HG02885 (cell line): Measurements from ENCODE around the gene SPRR2D.
"Not testable (repeated sequence)": the region's sequence is repeated elsewhere in the genome, so short reads cannot be mapped to it uniquely, and the experiment has no call there.

Experiments used
- ATAC-seq: cut with Tn5 transposase; IDR thresholded peaks from one replicate; pipeline ENCODE4 v1.9.1; 2021; ENCODE audit warnings: mild to moderate bottlenecking; ENCODE audit not compliant: unreplicated experiment, poor library complexity

SPRR2D gene

DNA sequence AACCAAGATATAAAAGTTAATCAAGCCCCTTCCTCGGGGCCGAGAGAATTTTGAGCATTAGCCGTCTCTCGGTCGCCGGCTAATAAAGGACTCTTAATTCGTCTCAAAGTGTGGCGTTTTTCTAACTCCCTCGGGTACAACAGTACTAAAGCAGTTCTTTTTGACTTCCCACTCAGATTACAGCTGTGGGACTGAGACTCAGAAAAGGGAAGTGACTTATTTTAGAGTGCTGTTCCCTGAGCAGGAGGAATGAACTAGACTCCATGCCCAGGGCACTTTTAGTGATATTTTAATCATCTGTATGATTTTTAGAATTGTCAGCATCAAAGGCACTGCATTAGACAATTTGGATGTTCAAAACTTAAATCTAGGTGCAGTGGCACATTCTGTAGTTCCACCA, 18.6 kb downstream of the SPRR2D start:
- not testable (repeated sequence) for ATAC-seq

DNA sequence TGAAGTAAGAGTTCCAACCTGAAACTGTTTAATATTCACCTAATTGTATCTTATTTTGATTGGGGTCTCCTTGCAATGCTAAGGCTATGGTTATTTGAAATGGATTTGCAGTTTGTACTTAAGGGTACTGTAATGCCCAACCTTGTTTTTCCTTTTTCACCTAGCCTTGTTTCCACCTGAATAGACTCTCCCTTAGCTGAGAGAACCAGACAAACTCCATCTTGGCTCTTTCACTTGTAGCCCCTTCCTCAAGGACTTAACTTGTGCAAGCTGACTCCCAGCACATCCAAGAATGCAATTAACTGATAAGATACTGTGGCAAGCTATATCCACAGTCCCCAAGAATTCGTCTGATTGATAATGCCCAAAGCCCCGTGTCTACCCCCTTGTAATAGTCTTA, 19.1 kb downstream of the SPRR2D start:
- ATAC-seq: not testable (repeated sequence)

DNA sequence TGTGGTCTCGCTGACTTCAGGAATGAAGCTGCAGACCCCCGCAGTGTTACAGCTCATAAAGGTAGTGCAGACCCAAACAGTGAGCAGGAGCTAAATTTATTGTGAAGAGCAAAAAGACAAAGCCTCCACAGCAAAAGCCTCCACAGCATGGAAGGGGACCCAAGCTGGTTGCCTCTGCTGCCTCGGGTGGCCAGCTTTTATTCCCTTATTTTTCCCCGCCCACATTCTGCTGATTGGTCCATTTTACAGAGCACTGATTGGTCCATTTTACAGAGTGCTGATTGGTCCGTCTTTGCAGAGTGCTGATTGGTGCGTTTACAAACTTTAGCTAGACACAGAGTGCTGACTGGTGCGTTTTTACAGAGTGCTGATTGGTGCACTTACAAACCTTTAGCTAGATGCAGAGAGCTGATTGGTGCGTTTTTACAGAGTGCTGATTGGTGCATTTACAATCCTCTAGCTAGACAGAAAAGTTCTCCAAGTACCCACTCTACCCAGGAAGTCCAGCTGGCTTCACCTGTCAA, 29.6 kb downstream of the SPRR2D start:
- not testable (repeated sequence) for ATAC-seq

DNA sequence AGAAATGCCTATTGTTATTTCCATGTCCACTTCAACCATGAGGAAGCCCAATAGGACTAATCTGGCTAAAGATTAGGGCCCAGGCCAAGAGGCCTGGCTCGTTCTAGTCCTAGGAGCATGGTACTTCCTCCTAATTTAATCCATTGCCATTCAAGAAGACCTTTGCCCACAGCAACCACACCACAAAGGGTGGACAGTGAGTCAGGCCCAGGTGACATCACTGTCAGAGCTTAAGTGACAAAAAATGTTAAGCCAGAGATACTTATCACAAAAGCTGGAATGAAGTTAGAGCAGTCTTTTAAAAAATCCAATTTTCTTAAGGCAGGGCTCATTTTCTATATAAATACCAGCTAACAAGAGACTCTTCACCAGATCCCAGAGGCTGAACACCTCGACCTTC, 39.5 kb downstream of the SPRR2D start, which contains the start of gene SPRR3:
Gene SPRR3 (plus strand): TSS at position 368 of the 400 bp plus-strand sequence. CDS start 1,272 bp downstream, outside the sequence.
- ATAC-seq: no peak

DNA sequence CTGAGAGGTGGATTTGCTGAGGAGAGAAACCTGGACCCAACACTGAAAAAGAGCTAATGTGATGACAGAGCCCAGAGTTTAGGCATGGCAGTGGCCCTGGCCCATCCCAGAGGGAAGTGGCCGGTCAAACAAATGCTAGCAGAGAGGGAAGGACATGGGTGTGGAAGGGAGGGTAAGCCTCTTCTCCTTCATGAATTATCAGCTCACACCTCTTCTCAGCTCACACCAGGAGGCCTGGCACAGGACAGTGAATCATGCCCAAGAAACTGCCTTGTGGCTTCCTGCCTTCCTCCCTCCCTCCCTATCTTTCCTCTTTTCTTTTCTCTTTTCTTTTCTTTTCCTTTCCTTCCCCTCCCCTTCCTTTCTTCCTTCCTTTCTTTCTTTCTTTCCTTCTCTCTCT, 40.6 kb downstream of the SPRR2D start:
- ATAC-seq: no peak

DNA sequence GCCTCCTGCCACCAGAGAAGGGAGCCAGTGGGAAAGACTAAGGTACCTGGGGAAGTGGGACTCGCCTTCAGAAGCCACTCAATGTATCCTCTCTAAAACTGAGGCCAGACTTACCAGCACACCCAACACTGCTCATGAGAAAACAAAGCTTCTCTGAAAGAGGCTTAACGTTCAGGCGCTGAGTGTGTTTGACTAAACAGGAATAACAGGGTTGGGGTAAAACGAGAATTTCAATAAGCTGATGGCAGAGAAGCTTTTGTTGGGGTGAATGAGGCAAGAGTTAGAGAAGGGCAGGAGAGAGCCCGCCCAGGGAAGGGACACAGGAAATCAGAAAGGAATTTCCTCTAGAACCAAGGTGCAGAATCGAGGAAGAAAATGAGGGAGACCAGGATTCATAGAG, 41.1 kb downstream of the SPRR2D start:
- ATAC-seq: no peak

DNA sequence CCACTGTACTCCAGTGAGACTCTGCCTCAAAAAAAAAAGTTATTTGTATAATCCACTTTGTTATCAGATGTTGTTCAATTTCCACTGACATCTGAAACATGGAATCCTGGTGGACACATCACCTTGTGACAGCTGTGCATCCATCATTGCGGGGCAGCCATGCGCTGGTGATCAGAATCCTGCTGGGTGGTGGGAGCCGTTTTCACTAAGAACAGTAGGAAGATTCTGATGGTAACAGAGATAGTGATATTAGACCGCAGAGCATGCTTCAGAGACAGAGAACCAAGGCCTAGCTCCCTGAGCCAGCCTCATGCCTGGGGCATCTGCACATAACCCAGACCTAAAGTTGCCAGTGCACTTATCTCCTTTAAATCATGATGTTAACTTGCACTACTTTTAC, 42.4 kb downstream of the SPRR2D start:
- ATAC-seq: no peak

DNA sequence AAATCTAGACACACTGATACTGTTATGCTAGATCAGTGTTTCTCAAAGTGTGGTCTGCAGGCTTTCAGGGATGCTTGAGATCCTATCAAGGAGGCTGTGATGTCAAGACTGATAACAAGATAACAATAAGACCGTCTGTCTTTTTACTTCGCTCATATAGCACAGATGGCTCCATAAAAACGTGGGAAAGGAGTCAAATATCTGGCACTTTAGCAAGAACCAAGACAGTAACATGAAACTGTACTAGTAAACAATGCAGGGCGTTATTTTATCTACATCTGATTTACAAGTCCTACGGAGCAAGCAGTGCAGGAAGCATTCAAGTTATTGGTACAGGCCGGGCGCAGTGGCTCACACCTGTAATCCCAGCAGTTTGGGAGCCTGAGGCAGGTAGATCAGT, 43.0 kb downstream of the SPRR2D start:
- no peak for ATAC-seq

DNA sequence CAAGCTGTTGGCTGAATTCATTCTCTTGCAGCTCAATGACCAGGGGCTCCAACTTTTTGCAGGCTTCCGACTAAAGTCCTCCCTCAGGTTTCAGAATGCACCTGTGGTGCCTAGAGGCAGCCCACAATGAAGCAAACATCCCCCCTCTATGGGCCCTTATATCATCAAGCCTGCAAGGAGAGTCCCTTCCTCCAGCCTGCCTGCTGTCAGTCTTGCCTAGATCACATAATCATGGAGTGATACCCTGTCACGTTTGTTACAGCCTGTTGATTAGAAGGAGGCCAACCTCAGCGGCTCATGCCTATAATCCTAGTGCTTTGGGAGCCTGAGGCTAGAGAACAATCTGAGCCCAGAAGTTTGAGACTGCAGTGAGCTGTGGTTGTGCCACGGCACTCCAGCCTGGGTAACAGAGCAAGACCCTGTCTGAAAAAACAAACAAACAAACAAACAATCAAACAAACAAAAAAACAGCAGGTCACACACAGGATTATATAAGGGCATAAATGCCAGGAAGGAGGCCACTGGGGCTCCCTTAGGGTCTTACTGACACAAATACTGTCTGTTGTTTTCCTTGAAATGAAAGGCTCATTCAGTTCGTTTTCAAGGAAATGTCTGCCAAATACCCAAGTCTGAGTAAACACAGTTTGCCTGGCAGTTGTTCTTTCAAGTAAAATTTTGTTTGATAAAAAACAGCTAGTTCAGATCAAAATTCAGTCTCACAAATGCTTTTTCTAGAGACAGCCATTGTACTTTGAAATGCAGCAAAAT, 44.1 kb downstream of the SPRR2D start:
- no peak for ATAC-seq

DNA sequence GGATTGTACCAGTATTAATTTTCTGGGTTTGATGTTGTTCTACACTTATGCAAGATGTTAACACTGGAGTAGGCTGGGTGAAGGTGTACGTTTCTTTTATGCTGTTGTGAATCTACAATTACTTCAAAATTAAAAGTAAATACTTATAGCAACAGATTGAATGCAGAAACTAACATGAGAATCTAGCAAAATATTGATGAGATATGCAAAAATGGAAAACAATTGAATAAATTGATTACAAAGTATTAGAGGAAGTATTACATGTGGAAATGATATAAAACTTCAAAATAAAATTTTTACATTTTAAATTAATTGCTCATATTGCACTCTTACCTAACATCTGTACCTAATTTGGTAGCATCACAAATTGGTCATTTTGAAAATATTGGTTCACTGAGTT, 45.1 kb downstream of the SPRR2D start:
- ATAC-seq: no peak

DNA sequence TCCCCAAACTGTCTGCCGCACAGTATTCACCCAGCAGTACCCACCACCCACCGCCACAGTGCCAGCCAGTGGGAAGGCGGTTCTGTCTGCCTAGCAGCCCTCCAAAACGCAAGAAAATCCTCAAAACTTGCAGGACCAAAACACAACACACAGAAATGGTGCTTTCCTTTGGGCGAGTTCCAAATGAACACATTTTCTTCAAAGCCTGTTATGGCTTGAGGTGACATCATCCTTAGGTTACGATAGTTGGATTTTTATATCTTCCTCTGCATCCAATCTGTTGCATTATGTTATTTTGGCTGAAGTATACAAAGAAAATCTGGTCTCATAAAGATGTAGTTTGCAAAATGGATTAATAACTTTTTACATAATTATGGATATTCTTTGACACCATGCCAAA, 47.7 kb downstream of the SPRR2D start:
- no peak for ATAC-seq
